ENCODE measurements around the gene PMIS2.

The PMIS2 gene

GRCh38 chr19:35571406-35571965, 14.5 kb upstream of the PMIS2 start:
- no peaks in the 10 kb centered on the region for H3K36me3 ChIP-seq (ENCODE audit: control insufficient read depth in 1 of 2, insufficient read depth in 2 of 2, low read length in 2 of 2)
- no peak overlapping the region for H2AK5ac ChIP-seq (ENCODE audit: low read length)
- H3K4me1 ChIP-seq (ENCODE audit: control insufficient read depth in 1 of 2, insufficient read depth in 2 of 2, low read length in 2 of 2): no peaks in the 10 kb centered on the region
- no peak overlapping the region for H3K18ac ChIP-seq (ENCODE audit: low read length)
- no peak overlapping the region for H3K23ac ChIP-seq (ENCODE audit: low read length)
- no peak overlapping the region for H3K27ac ChIP-seq (ENCODE audit: low read depth, low read length)
- no CpG with 5 or more reads among the region's 1 CpG for WGBS (ENCODE audit: extremely low coverage, insufficient coverage, insufficient read length)
- H3K14ac ChIP-seq (ENCODE audit: low read length): no peak overlapping the region
- H3K79me1 ChIP-seq (ENCODE audit: low read length): no peaks in the 10 kb centered on the region
- H4K8ac ChIP-seq (ENCODE audit: low read depth, low read length): no peak overlapping the region
- H2BK5ac ChIP-seq (ENCODE audit: low read depth, low read length, poor library complexity): no peak overlapping the region
- no peak overlapping the region for H3K9ac ChIP-seq (ENCODE audit: low read length)
- H4K12ac ChIP-seq (ENCODE audit: low read depth, low read length): no peak overlapping the region
- H3K79me2 ChIP-seq (ENCODE audit: control insufficient read depth, insufficient read depth, low read length, poor library complexity): no peaks in the 10 kb centered on the region
- H3K9me3 ChIP-seq (ENCODE audit: insufficient read depth, low read depth, low read length): peaks cover 5% of the 10 kb centered on the region
- H3K4me3 ChIP-seq (ENCODE audit: low read depth, low read length): no peak overlapping the region
- H2BK12ac ChIP-seq (ENCODE audit: low read length): no peak overlapping the region
- H2AFZ ChIP-seq (ENCODE audit: insufficient read depth, low read length, poor library complexity): no peak overlapping the region
- no peak overlapping the region for H2BK120ac ChIP-seq (ENCODE audit: insufficient read depth, low read length, poor library complexity)
- H3K4ac ChIP-seq (ENCODE audit: low read depth, low read length): no peak overlapping the region
- DNase-seq: no peak
- no peak overlapping the region for H4K91ac ChIP-seq (ENCODE audit: low read depth, low read length)
- H3K4me2 ChIP-seq (ENCODE audit: low read length): no peak overlapping the region
- H3K27me3 ChIP-seq (ENCODE audit: insufficient read depth, low read length): no peaks in the 10 kb centered on the region

GRCh38 chr19:35577918-35578317, 8.1 kb upstream of the PMIS2 start:
- no peak overlapping the region for H3K18ac ChIP-seq (ENCODE audit: low read length)
- no peak overlapping the region for H3K4ac ChIP-seq (ENCODE audit: low read depth, low read length)
- H2AK5ac ChIP-seq (ENCODE audit: low read length): no peak overlapping the region
- H3K36me3 ChIP-seq (ENCODE audit: control insufficient read depth in 1 of 2, insufficient read depth in 2 of 2, low read length in 2 of 2): no peaks in the 10 kb centered on the region
- no peak overlapping the region for H3K27ac ChIP-seq (ENCODE audit: low read depth, low read length)
- no peak overlapping the region for H3K4me2 ChIP-seq (ENCODE audit: low read length)
- DNase-seq: no peak
- no peaks in the 10 kb centered on the region for H3K4me1 ChIP-seq (ENCODE audit: control insufficient read depth in 1 of 2, insufficient read depth in 2 of 2, low read length in 2 of 2)
- no peak overlapping the region for H4K12ac ChIP-seq (ENCODE audit: low read depth, low read length)
- H3K79me2 ChIP-seq (ENCODE audit: control insufficient read depth, insufficient read depth, low read length, poor library complexity): no peaks in the 10 kb centered on the region
- WGBS (ENCODE audit: extremely low coverage, insufficient coverage, insufficient read length): no CpG with 5 or more reads among the region's 1 CpG
- H4K91ac ChIP-seq (ENCODE audit: low read depth, low read length): no peak overlapping the region
- no peak overlapping the region for H3K4me3 ChIP-seq (ENCODE audit: low read depth, low read length)
- no peaks in the 10 kb centered on the region for H3K27me3 ChIP-seq (ENCODE audit: insufficient read depth, low read length)
- H3K9ac ChIP-seq (ENCODE audit: low read length): no peak overlapping the region
- no peak overlapping the region for H3K14ac ChIP-seq (ENCODE audit: low read length)
- no peak overlapping the region for H2AFZ ChIP-seq (ENCODE audit: insufficient read depth, low read length, poor library complexity)
- no peak overlapping the region for H3K23ac ChIP-seq (ENCODE audit: low read length)
- H2BK120ac ChIP-seq (ENCODE audit: insufficient read depth, low read length, poor library complexity): no peak overlapping the region
- H2BK5ac ChIP-seq (ENCODE audit: low read depth, low read length, poor library complexity): no peak overlapping the region
- H3K79me1 ChIP-seq (ENCODE audit: low read length): no peaks in the 10 kb centered on the region
- H3K9me3 ChIP-seq (ENCODE audit: insufficient read depth, low read depth, low read length): peaks cover 13% of the 10 kb centered on the region
- no peak overlapping the region for H2BK12ac ChIP-seq (ENCODE audit: low read length)
- H4K8ac ChIP-seq (ENCODE audit: low read depth, low read length): no peak overlapping the region

DNA sequence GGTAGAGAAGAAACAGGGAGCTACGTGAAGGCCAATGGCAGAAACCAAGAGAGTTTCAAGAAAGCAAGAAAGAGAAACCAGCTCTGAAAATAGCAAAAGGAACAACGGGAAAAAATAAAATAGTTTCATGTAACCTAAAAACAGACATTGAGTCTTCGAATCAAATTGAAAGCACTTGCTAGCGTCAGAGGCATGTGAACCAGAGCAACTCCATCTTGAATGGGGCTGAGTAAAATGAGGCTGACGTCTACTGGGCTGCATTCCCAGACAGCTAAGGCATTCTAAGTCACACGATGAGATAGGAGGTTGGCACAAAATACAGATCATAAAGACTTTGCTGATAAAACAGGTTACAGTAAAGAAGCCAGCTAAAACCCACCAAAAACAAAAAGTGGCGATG, 7.3 kb upstream of the PMIS2 start:
- no peak overlapping the region for H3K4me2 ChIP-seq (ENCODE audit: low read length)
- no peak overlapping the region for H3K4me3 ChIP-seq (ENCODE audit: low read depth, low read length)
- no peak overlapping the region for H3K4ac ChIP-seq (ENCODE audit: low read depth, low read length)
- no peak overlapping the region for H3K27ac ChIP-seq (ENCODE audit: low read depth, low read length)
- no peak overlapping the region for H4K8ac ChIP-seq (ENCODE audit: low read depth, low read length)
- H2BK5ac ChIP-seq (ENCODE audit: low read depth, low read length, poor library complexity): no peak overlapping the region
- no peaks in the 10 kb centered on the region for H3K79me1 ChIP-seq (ENCODE audit: low read length)
- H3K79me2 ChIP-seq (ENCODE audit: control insufficient read depth, insufficient read depth, low read length, poor library complexity): no peaks in the 10 kb centered on the region
- WGBS (ENCODE audit: extremely low coverage, insufficient coverage, insufficient read length): no CpG with 5 or more reads among the region's 7 CpGs
- no peak overlapping the region for H3K9ac ChIP-seq (ENCODE audit: low read length)
- peaks cover 13% of the 10 kb centered on the region for H3K9me3 ChIP-seq (ENCODE audit: insufficient read depth, low read depth, low read length)
- no peak overlapping the region for H2BK12ac ChIP-seq (ENCODE audit: low read length)
- H4K12ac ChIP-seq (ENCODE audit: low read depth, low read length): no peak overlapping the region
- H3K27me3 ChIP-seq (ENCODE audit: insufficient read depth, low read length): no peaks in the 10 kb centered on the region
- H3K4me1 ChIP-seq (ENCODE audit: control insufficient read depth in 1 of 2, insufficient read depth in 2 of 2, low read length in 2 of 2): no peaks in the 10 kb centered on the region
- H3K18ac ChIP-seq (ENCODE audit: low read length): no peak overlapping the region
- no peak overlapping the region for H4K91ac ChIP-seq (ENCODE audit: low read depth, low read length)
- H3K36me3 ChIP-seq (ENCODE audit: control insufficient read depth in 1 of 2, insufficient read depth in 2 of 2, low read length in 2 of 2): no peaks in the 10 kb centered on the region
- no peak overlapping the region for H3K14ac ChIP-seq (ENCODE audit: low read length)
- H3K23ac ChIP-seq (ENCODE audit: low read length): no peak overlapping the region
- H2AFZ ChIP-seq (ENCODE audit: insufficient read depth, low read length, poor library complexity): no peak overlapping the region
- DNase-seq: no peak
- H2AK5ac ChIP-seq (ENCODE audit: low read length): no peak overlapping the region
- H2BK120ac ChIP-seq (ENCODE audit: insufficient read depth, low read length, poor library complexity): no peak overlapping the region

GRCh38 chr19:35582760-35583159, 3.2 kb upstream of the PMIS2 start:
- no peaks in the 10 kb centered on the region for H3K36me3 ChIP-seq (ENCODE audit: control insufficient read depth in 1 of 2, insufficient read depth in 2 of 2, low read length in 2 of 2)
- H3K23ac ChIP-seq (ENCODE audit: low read length): no peak overlapping the region
- H3K4me2 ChIP-seq (ENCODE audit: low read length): no peak overlapping the region
- H3K4me3 ChIP-seq (ENCODE audit: low read depth, low read length): no peak overlapping the region
- no peaks in the 10 kb centered on the region for H3K4me1 ChIP-seq (ENCODE audit: control insufficient read depth in 1 of 2, insufficient read depth in 2 of 2, low read length in 2 of 2)
- no peak overlapping the region for H3K14ac ChIP-seq (ENCODE audit: low read length)
- peaks cover 5% of the 10 kb centered on the region for H3K9me3 ChIP-seq (ENCODE audit: insufficient read depth, low read depth, low read length)
- no peak for DNase-seq
- no peaks in the 10 kb centered on the region for H3K27me3 ChIP-seq (ENCODE audit: insufficient read depth, low read length)
- no peak overlapping the region for H4K8ac ChIP-seq (ENCODE audit: low read depth, low read length)
- no peaks in the 10 kb centered on the region for H3K79me2 ChIP-seq (ENCODE audit: control insufficient read depth, insufficient read depth, low read length, poor library complexity)
- H3K18ac ChIP-seq (ENCODE audit: low read length): no peak overlapping the region
- no peak overlapping the region for H3K27ac ChIP-seq (ENCODE audit: low read depth, low read length)
- no peak overlapping the region for H2AFZ ChIP-seq (ENCODE audit: insufficient read depth, low read length, poor library complexity)
- no CpG with 5 or more reads among the region's 1 CpG for WGBS (ENCODE audit: extremely low coverage, insufficient coverage, insufficient read length)
- no peak overlapping the region for H2BK12ac ChIP-seq (ENCODE audit: low read length)
- no peak overlapping the region for H3K9ac ChIP-seq (ENCODE audit: low read length)
- no peak overlapping the region for H3K4ac ChIP-seq (ENCODE audit: low read depth, low read length)
- no peak overlapping the region for H4K12ac ChIP-seq (ENCODE audit: low read depth, low read length)
- H4K91ac ChIP-seq (ENCODE audit: low read depth, low read length): no peak overlapping the region
- no peak overlapping the region for H2AK5ac ChIP-seq (ENCODE audit: low read length)
- H3K79me1 ChIP-seq (ENCODE audit: low read length): no peaks in the 10 kb centered on the region
- H2BK120ac ChIP-seq (ENCODE audit: insufficient read depth, low read length, poor library complexity): no peak overlapping the region
- no peak overlapping the region for H2BK5ac ChIP-seq (ENCODE audit: low read depth, low read length, poor library complexity)

All from trophoblast cell (in vitro differentiated cells and primary cell).